A549 (cell line): ENCODE measurements around the gene STAT1. TPM values are rescaled to one million over a fixed set of nuclear protein-coding genes. Genes with fewer than 3 reads are reported as not detected.

ENCODE experiments used
- ATAC-seq, 2 experiments: fragments of 200-7000 bp in 1 of 2; fragments of >200 bp in 1 of 2; cut with Nextera tagmentation in 1 of 2; cut with Tn5 transposase in 1 of 2; 3 replicates each; pipeline versions ENCODE4 v1.8.0 to v1.9.1; 2018 to 2020; ENCODE audit warnings: mild to moderate bottlenecking in 1 of 2, moderate library complexity in 1 of 2
- CTCF ChIA-PET: fragments of 300-600 bp; sonication (Branson Sonifier 250); formaldehyde crosslinking; extraction: SDS; loops from one replicate; lab custom pipeline; 2021; ENCODE audit warnings: antibody characterized with exemption, inconsistent platforms; lab: Yijun Ruan, JAX
- POLR2A ChIA-PET: fragments of 350-600 bp; formaldehyde crosslinking; extraction: SDS; loops from one replicate; lab custom pipeline; 2021; ENCODE audit warnings: antibody characterized with exemption, inconsistent platforms; lab: Yijun Ruan, JAX
- DNase-seq, 2 experiments: peaks; one replicate each; pipeline versions ENCODE4 v3.0.0 to v3.0.0-alpha.2; 2011 to 2016; ENCODE audit warnings: low read depth in 1 of 2, low spot score in 1 of 2
- FAIRE-seq: peaks from 2 replicates; lab custom pipeline; 2011; peaks lifted over from hg19 to GRCh38; lab: Jason Lieb, UNC
- H3K27ac ChIP-seq, 2 experiments: fragments of >200 bp; sonication (Bioruptor Twin); formaldehyde crosslinking; 3 replicates each; pipeline ENCODE4 v1.5.1; 2016 to 2017
- H3K4me1 ChIP-seq: fragments of >200 bp; sonication (Bioruptor Twin); formaldehyde crosslinking; 3 replicates; pipeline ENCODE4 v1.6.1; 2016
- H3K4me2 ChIP-seq: fragments of >200 bp; sonication (Bioruptor Twin); formaldehyde crosslinking; 3 replicates; pipeline ENCODE4 v1.6.1; 2016
- H3K4me3 ChIP-seq: fragments of >200 bp; sonication (Bioruptor Twin); formaldehyde crosslinking; 3 replicates; pipeline ENCODE4 v1.5.1; 2016
- H3K9me3 ChIP-seq: fragments of >200 bp; sonication (Bioruptor Twin); formaldehyde crosslinking; 3 replicates; pipeline ENCODE4 v1.6.1; 2016
- ATOH8 ChIP-seq: fragments of 250-450 bp; sonication (Bioruptor Pico); IDR thresholded peaks from 2 replicates; pipeline ENCODE4 v1.5.0; 2020; ENCODE audit warnings: low read depth, mild to moderate bottlenecking, moderate library complexity
- BHLHE40 ChIP-seq: IDR thresholded peaks from 2 replicates; pipeline ENCODE4 v1.6.1; 2012; ENCODE audit warnings: low read depth, low read length, inconsistent platforms
- CHD2 ChIP-seq: fragments of 150-350 bp; IDR thresholded peaks from 2 replicates; pipeline ENCODE4 v1.6.1; 2014; ENCODE audit warnings: low read length; ENCODE audit not compliant: partially characterized antibody
- CHD4 ChIP-seq: fragments of 200-600 bp; sonication (generic); IDR thresholded peaks from 2 replicates; pipeline ENCODE4 v1.6.1; 2016; ENCODE audit warnings: antibody characterized with exemption, mild to moderate bottlenecking, borderline replicate concordance
- EHMT2 ChIP-seq: fragments of 200-600 bp; sonication (generic); IDR thresholded peaks from 2 replicates; pipeline ENCODE4 v1.6.1; 2016; ENCODE audit warnings: antibody characterized with exemption, low read depth, mild to moderate bottlenecking, moderate library complexity
- EP300 ChIP-seq, 2 experiments: fragments of >200 bp; sonication (Bioruptor Twin); formaldehyde crosslinking; IDR thresholded peaks; 2 replicates in 1 of 2; 3 replicates in 1 of 2; pipeline ENCODE4 v1.6.1; 2016 to 2017
- ESRRA ChIP-seq: fragments of 150-350 bp; IDR thresholded peaks from 2 replicates; pipeline ENCODE4 v1.6.1; 2014; ENCODE audit warnings: mild to moderate bottlenecking, low read length, borderline replicate concordance
- FOSB ChIP-seq: fragments of 250-450 bp; sonication (Bioruptor Pico); IDR thresholded peaks from 2 replicates; pipeline ENCODE4 v1.5.0; 2020; ENCODE audit warnings: mild to moderate bottlenecking, moderate library complexity
- HDAC2 ChIP-seq: fragments of 200-600 bp; sonication (generic); IDR thresholded peaks from 2 replicates; pipeline ENCODE4 v1.6.1; 2016
- HOXB13 ChIP-seq: fragments of 250-450 bp; sonication (Bioruptor Pico); IDR thresholded peaks from 2 replicates; pipeline ENCODE4 v1.5.0; 2020; ENCODE audit warnings: low read depth, mild to moderate bottlenecking, moderate library complexity
- JUN ChIP-seq, 2 experiments: fragments of >200 bp; sonication (Bioruptor Twin); formaldehyde crosslinking; IDR thresholded peaks; 2 replicates in 1 of 2; 3 replicates in 1 of 2; pipeline ENCODE4 v1.6.1; 2016 to 2017
- JUNB ChIP-seq: fragments of >200 bp; sonication (Bioruptor Twin); formaldehyde crosslinking; IDR thresholded peaks from 2 replicates; pipeline ENCODE4 v1.6.1; 2016
- KDM5A ChIP-seq: fragments of 200-600 bp; sonication (generic); IDR thresholded peaks from 2 replicates; pipeline ENCODE4 v1.6.1; 2016; ENCODE audit warnings: antibody characterized with exemption, mild to moderate bottlenecking
- MAZ ChIP-seq: fragments of 150-350 bp; IDR thresholded peaks from 2 replicates; pipeline ENCODE4 v1.6.1; 2014; ENCODE audit warnings: antibody characterized with exemption, low read depth, low read length, borderline replicate concordance
- MYC ChIP-seq: IDR thresholded peaks from 2 replicates; pipeline ENCODE4 v1.6.1; 2012; ENCODE audit warnings: mild to moderate bottlenecking, inconsistent platforms, low read length, improper control_type of control experiment, borderline replicate concordance
- PHF8 ChIP-seq: fragments of 200-600 bp; sonication (generic); IDR thresholded peaks from 2 replicates; pipeline ENCODE4 v1.6.1; 2016; ENCODE audit warnings: low read depth, mild to moderate bottlenecking, antibody characterized with exemption, moderate library complexity, borderline replicate concordance
- POLR2A ChIP-seq: IDR thresholded peaks from 2 replicates; pipeline ENCODE4 v1.6.1; 2012; ENCODE audit warnings: mild to moderate bottlenecking, low read length
- RCOR1 ChIP-seq: fragments of 150-350 bp; IDR thresholded peaks from 2 replicates; pipeline ENCODE4 v1.6.1; 2014; ENCODE audit warnings: antibody characterized with exemption, low read length, low read depth
- REST ChIP-seq: fragments of 200-600 bp; sonication (generic); IDR thresholded peaks from 2 replicates; pipeline ENCODE4 v1.6.1; 2016; ENCODE audit warnings: antibody characterized with exemption, mild to moderate bottlenecking, moderate library complexity
- SMC3 ChIP-seq: fragments of >200 bp; sonication (Bioruptor Twin); formaldehyde crosslinking; IDR thresholded peaks from 3 replicates; pipeline ENCODE4 v1.6.1; 2018; ENCODE audit warnings: inconsistent platforms
- SREBF2 ChIP-seq: fragments of 450-650 bp; IDR thresholded peaks from 2 replicates; pipeline ENCODE4 v1.6.1; 2014; ENCODE audit warnings: mild to moderate bottlenecking, moderate library complexity
- TFCP2L1 ChIP-seq: fragments of 250-450 bp; sonication (Bioruptor Pico); IDR thresholded peaks from 2 replicates; pipeline ENCODE4 v1.5.0; 2021; ENCODE audit warnings: mild to moderate bottlenecking
- TP53 ChIP-seq: fragments of 250-450 bp; sonication (Bioruptor Pico); IDR thresholded peaks from 2 replicates; pipeline ENCODE4 v1.5.0; 2021; ENCODE audit warnings: mild to moderate bottlenecking, moderate library complexity
- USF2 ChIP-seq: fragments of 450-650 bp; IDR thresholded peaks from 2 replicates; pipeline ENCODE4 v1.6.1; 2014; ENCODE audit warnings: antibody characterized with exemption
- ZFP36 ChIP-seq: fragments of 450-650 bp; IDR thresholded peaks from 2 replicates; pipeline ENCODE4 v1.6.1; 2014; ENCODE audit warnings: borderline replicate concordance; ENCODE audit not compliant: partially characterized antibody
- ZNF302 ChIP-seq: fragments of 250-450 bp; sonication (Bioruptor Pico); IDR thresholded peaks from 2 replicates; pipeline ENCODE4 v1.9.0; 2021; ENCODE audit warnings: inconsistent platforms, mild to moderate bottlenecking, moderate library complexity
- WGBS: methylation state at CpG from one replicate; pipeline ENCODE4 v1.1.6; 2017; ENCODE audit errors: missing lambda C conversion rate; 5-methylcytosine and 5-hydroxymethylcytosine counted together
- polyA plus RNA-seq, 4 experiments: library from polyadenylated mRNA; depleted of rRNA in 3 of 4; stranded (reverse); fragments of >200 nt; fragmentation: RNase III in 1 of 4; extraction: RNeasy Plus Mini Kit Qiagen cat#74134 plus additional on column Dnase treatment in 1 of 4; gene quantifications; 2 replicates in 3 of 4; 3 replicates in 1 of 4; pipeline ENCODE4 v1.2.3, GENCODE V29; 2011 to 2017

The STAT1 gene
- polyA plus RNA-seq, 2 of the 4 experiments (the other 2 are of a cell fraction), result 105 to 182 TPM

- Histone ChIP-seq H3K27ac (no peak overlapping the region), H3K4me3 (no peak overlapping the region), H3K4me1 (no peaks in the 10 kb centered on the region), H3K4me2 (no peak overlapping the region), H3K9me3 (no peaks in the 10 kb centered on the region)
- CTCF ChIA-PET, result interaction anchor here (1.3 to 1.5 kb wide), 3 partner anchors 13 to 209 kb away, joined by 3 to 4 read pairs (median 4); no protein-coding TSS in a partner anchor
- WGBS, result 94% methylated on average over 6 of the region's 6 CpGs
- POLR2A ChIA-PET, result no interaction called here
- FAIRE-seq (no peak), ATAC-seq (no peak), DNase-seq (no peak)
- TF ChIP-seq HDAC2 (no peak), JUNB (no peak), TFCP2L1 (no peak), JUN (IDR thresholded peaks at IDR 0.05) (no peak), RCOR1 (no peak), PHF8 (no peak), MAZ (no peak), HOXB13 (CRISPR knock-in tag) (no peak), CHD4 (no peak), ZNF302 (CRISPR knock-in tag) (no peak), ZFP36 (no peak), ATOH8 (CRISPR knock-in tag) (no peak), REST (no peak), POLR2A (no peak), USF2 (no peak), FOSB (CRISPR knock-in tag) (no peak), EHMT2 (no peak)
These were observed 23.8 kb downstream of the STAT1 start for GRCh38 chr2:190990132-190990531.

- Histone ChIP-seq H3K9me3 (no peaks in the 10 kb centered on the region), H3K27ac (no peak overlapping the region), H3K4me3 (no peak overlapping the region), H3K4me1 (no peaks in the 10 kb centered on the region)
- CTCF ChIA-PET, result interaction anchor here (0.8 to 2.3 kb wide), 4 partner anchors 8 to 208 kb away, joined by 3 to 16 read pairs (median 4); no protein-coding TSS in a partner anchor
- no peak for DNase-seq
- POLR2A ChIA-PET, result interaction anchor here (0.5 kb wide), 1 partner anchor 45 kb away, joined by 3 read pairs; no protein-coding TSS in a partner anchor
- ATAC-seq, result no peak
- no peak for FAIRE-seq
- WGBS, result 95% methylated on average over 3 of the region's 3 CpGs
- no peak for TF ChIP-seq KDM5A
- TF ChIP-seq TP53, result no peak
- no peak for TF ChIP-seq CHD2
- TF ChIP-seq FOSB (CRISPR knock-in tag), result no peak
- TF ChIP-seq MYC, result no peak
- TF ChIP-seq USF2, result no peak
- TF ChIP-seq REST, result no peak
- TF ChIP-seq EHMT2, result no peak
- no peak for TF ChIP-seq SMC3
- no peak for TF ChIP-seq SREBF2
- no peak for TF ChIP-seq ESRRA
- no peak for TF ChIP-seq TFCP2L1
- TF ChIP-seq PHF8, result no peak
- TF ChIP-seq EP300 (IDR thresholded peaks at IDR 0.05), result no peak
- TF ChIP-seq BHLHE40, result no peak
- TF ChIP-seq RCOR1, result no peak
- TF ChIP-seq, all 56 proteins: peak for 0
- no peak overlapping the region for H3K4me2 ChIP-seq
These were observed 25.1 kb downstream of the STAT1 start for GRCh38 chr2:190988910-190989309.
